Neural cell (in vitro differentiated cells): ENCODE measurements around the gene CACNA1S. TPM values are rescaled to one million over a fixed set of nuclear protein-coding genes. Genes with fewer than 3 reads are reported as not detected.

ENCODE experiments used
- H2AFZ ChIP-seq: fragments of 200-600, 300-800 bp; sonication (generic), shearing (Covaris generic); 2 replicates; pipeline ENCODE4 v1.6.0; 2014; ENCODE audit warnings: low read depth, mild to moderate bottlenecking, antibody characterized with exemption, low read length, moderate library complexity
- H3F3A ChIP-seq: fragments of 200-600 bp; shearing (Covaris generic); 2 replicates; pipeline ENCODE4 v1.6.1; 2016; ENCODE audit warnings: mild to moderate bottlenecking, moderate library complexity, mixed read lengths, antibody characterized with exemption, low read length; ENCODE audit not compliant: insufficient read depth, poor library complexity, severe bottlenecking
- H3K27ac ChIP-seq: fragments of 200-600, 300-800 bp; sonication (generic), shearing (Covaris generic); 2 replicates; pipeline ENCODE4 v1.5.1; 2014; ENCODE audit warnings: mild to moderate bottlenecking, low read length, moderate library complexity
- H3K27me3 ChIP-seq: fragments of 300-800, 200-600 bp; sonication (generic), shearing (Covaris generic); 2 replicates; pipeline ENCODE4 v1.6.0; 2014; ENCODE audit warnings: mild to moderate bottlenecking, low read depth, low read length, moderate library complexity; ENCODE audit not compliant: insufficient read depth
- H3K36me3 ChIP-seq: fragments of 300-800, 200-600 bp; sonication (generic), shearing (Covaris generic); 2 replicates; pipeline ENCODE4 v1.5.1; 2014; ENCODE audit warnings: mild to moderate bottlenecking, antibody characterized with exemption, low read length, moderate library complexity; ENCODE audit not compliant: insufficient read depth
- H3K4me2 ChIP-seq: fragments of 300-800, 200-600 bp; sonication (generic), shearing (Covaris generic); 2 replicates; pipeline ENCODE4 v1.6.0; 2014; ENCODE audit warnings: mild to moderate bottlenecking, low read length
- H3K4me3 ChIP-seq: fragments of 300-800, 200-600 bp; sonication (generic), shearing (Covaris generic); 2 replicates; pipeline ENCODE4 v1.5.1; 2014; ENCODE audit warnings: mild to moderate bottlenecking, low read length, moderate library complexity
- H3K79me2 ChIP-seq: fragments of 200-600 bp; shearing (Covaris generic); replicated peaks from 2 replicates; pipeline ENCODE4 v1.6.0; 2014; ENCODE audit warnings: mild to moderate bottlenecking, low read length, moderate library complexity; ENCODE audit not compliant: insufficient read depth
- H3K9ac ChIP-seq: fragments of 300-800, 200-600 bp; sonication (generic), shearing (Covaris generic); 2 replicates; pipeline ENCODE4 v1.6.1; 2016; ENCODE audit warnings: mild to moderate bottlenecking, low read length, mixed read lengths
- H3K9me2 ChIP-seq: fragments of 200-600 bp; shearing (Covaris generic); 2 replicates; pipeline ENCODE4 v1.6.1; 2016; ENCODE audit warnings: mild to moderate bottlenecking, low read length, mixed read lengths; ENCODE audit not compliant: insufficient read depth
- H3K9me3 ChIP-seq: fragments of 200-600, 300-800 bp; sonication (generic), shearing (Covaris generic); 2 replicates; pipeline ENCODE4 v1.6.1; 2016; ENCODE audit warnings: mild to moderate bottlenecking, mixed run types, low read length, moderate library complexity, mixed read lengths
- H4K20me1 ChIP-seq: fragments of 200-600 bp; shearing (Covaris generic); 2 replicates; pipeline ENCODE4 v1.6.1; 2016; ENCODE audit warnings: mild to moderate bottlenecking, mixed run types; ENCODE audit not compliant: insufficient read depth
- CTCF ChIP-seq: fragments of 450-650 bp; IDR thresholded peaks from 2 replicates; pipeline ENCODE4 v1.5.1; 2014; ENCODE audit warnings: antibody characterized with exemption, mild to moderate bottlenecking, moderate library complexity; ENCODE audit not compliant: poor library complexity, severe bottlenecking
- EP300 ChIP-seq: fragments of 450-650 bp; conservative IDR thresholded peaks from 2 replicates; pipeline ENCODE4 v1.6.1; 2014; ENCODE audit warnings: antibody characterized with exemption, mild to moderate bottlenecking, moderate library complexity; ENCODE audit not compliant: poor library complexity, severe bottlenecking
- EZH2 ChIP-seq: fragments of 200-600, 300-800 bp; shearing (Covaris generic), sonication (generic); IDR thresholded peaks from 2 replicates; pipeline ENCODE4 v1.6.1; 2014; ENCODE audit warnings: antibody characterized with exemption, low read length, borderline replicate concordance, mild to moderate bottlenecking; ENCODE audit not compliant: insufficient read depth, poor library complexity, severe bottlenecking
- MXI1 ChIP-seq: fragments of 450-650 bp; conservative IDR thresholded peaks from 2 replicates; pipeline ENCODE4 v1.6.1; 2014; ENCODE audit warnings: antibody characterized with exemption, mild to moderate bottlenecking; ENCODE audit not compliant: poor library complexity, severe bottlenecking
- POLR2AphosphoS5 ChIP-seq: IDR thresholded peaks from 2 replicates; pipeline ENCODE4 v1.6.1; 2012
- RAD21 ChIP-seq: fragments of 450-650 bp; conservative IDR thresholded peaks from 2 replicates; pipeline ENCODE4 v1.6.1; 2014; ENCODE audit warnings: antibody characterized with exemption, mild to moderate bottlenecking, moderate library complexity
- SMC3 ChIP-seq: fragments of 450-650 bp; conservative IDR thresholded peaks from 2 replicates; pipeline ENCODE4 v1.6.1; 2014; ENCODE audit warnings: antibody characterized with exemption, mild to moderate bottlenecking, moderate library complexity; ENCODE audit not compliant: poor library complexity
- TAF1 ChIP-seq: IDR thresholded peaks from 2 replicates; pipeline ENCODE4 v1.6.1; 2012; ENCODE audit warnings: low read depth
- polyA plus RNA-seq: library from polyadenylated mRNA; depleted of rRNA; stranded (reverse); fragments of >200 nt; gene quantifications from 2 replicates; pipeline ENCODE4 v1.2.3, GENCODE V29; 2014
- TF ChIP-seq, protein P1 (sequence below): IDR thresholded peaks from 2 replicates; pipeline ENCODE4 v1.6.1; 2012; ENCODE audit warnings: borderline replicate concordance

The CACNA1S gene
- polyA plus RNA-seq, 1 donor from 2014 or later, result 0.05 TPM

DNA sequence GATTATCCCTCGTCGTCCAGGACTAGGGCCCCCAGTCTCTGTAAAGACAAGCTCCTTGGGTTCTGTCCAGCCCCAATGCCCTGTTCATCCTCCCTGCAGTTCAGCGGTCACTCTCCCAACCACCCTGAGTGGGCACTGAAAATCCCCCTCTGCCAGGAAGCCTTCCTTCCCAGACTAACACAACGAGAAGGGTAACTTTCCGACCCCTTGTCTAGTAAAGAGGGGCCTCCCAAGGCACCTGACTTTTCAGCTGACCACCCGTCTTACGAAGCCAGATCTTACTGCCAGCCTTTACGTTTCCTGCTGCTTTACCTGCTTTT is 28.7 kb upstream of the CACNA1S start:
- H3F3A ChIP-seq, result no peaks in the 10 kb centered on the region
- TF ChIP-seq EZH2 (no peak), CTCF (no peak), RAD21 (no peak), TAF1 (no peak), EP300 (no peak), POLR2AphosphoS5 (no peak), MXI1 (no peak), SMC3 (no peak)
- TF ChIP-seq, protein P1, sequence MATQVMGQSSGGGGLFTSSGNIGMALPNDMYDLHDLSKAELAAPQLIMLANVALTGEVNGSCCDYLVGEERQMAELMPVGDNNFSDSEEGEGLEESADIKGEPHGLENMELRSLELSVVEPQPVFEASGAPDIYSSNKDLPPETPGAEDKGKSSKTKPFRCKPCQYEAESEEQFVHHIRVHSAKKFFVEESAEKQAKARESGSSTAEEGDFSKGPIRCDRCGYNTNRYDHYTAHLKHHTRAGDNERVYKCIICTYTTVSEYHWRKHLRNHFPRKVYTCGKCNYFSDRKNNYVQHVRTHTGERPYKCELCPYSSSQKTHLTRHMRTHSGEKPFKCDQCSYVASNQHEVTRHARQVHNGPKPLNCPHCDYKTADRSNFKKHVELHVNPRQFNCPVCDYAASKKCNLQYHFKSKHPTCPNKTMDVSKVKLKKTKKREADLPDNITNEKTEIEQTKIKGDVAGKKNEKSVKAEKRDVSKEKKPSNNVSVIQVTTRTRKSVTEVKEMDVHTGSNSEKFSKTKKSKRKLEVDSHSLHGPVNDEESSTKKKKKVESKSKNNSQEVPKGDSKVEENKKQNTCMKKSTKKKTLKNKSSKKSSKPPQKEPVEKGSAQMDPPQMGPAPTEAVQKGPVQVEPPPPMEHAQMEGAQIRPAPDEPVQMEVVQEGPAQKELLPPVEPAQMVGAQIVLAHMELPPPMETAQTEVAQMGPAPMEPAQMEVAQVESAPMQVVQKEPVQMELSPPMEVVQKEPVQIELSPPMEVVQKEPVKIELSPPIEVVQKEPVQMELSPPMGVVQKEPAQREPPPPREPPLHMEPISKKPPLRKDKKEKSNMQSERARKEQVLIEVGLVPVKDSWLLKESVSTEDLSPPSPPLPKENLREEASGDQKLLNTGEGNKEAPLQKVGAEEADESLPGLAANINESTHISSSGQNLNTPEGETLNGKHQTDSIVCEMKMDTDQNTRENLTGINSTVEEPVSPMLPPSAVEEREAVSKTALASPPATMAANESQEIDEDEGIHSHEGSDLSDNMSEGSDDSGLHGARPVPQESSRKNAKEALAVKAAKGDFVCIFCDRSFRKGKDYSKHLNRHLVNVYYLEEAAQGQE, result no peak
- H3K9ac ChIP-seq, result no peak overlapping the region
- no peak overlapping the region for H3K4me2 ChIP-seq
- no peaks in the 10 kb centered on the region for H3K79me2 ChIP-seq
- no peaks in the 10 kb centered on the region for H3K9me2 ChIP-seq
- H4K20me1 ChIP-seq, result no peaks in the 10 kb centered on the region
- no peaks in the 10 kb centered on the region for H3K9me3 ChIP-seq
- no peak overlapping the region for H3K4me3 ChIP-seq
- H2AFZ ChIP-seq, result no peak overlapping the region
- H3K27ac ChIP-seq, result no peak overlapping the region
- H3K27me3 ChIP-seq, result no peaks in the 10 kb centered on the region
- H3K36me3 ChIP-seq, result no peaks in the 10 kb centered on the region

DNA sequence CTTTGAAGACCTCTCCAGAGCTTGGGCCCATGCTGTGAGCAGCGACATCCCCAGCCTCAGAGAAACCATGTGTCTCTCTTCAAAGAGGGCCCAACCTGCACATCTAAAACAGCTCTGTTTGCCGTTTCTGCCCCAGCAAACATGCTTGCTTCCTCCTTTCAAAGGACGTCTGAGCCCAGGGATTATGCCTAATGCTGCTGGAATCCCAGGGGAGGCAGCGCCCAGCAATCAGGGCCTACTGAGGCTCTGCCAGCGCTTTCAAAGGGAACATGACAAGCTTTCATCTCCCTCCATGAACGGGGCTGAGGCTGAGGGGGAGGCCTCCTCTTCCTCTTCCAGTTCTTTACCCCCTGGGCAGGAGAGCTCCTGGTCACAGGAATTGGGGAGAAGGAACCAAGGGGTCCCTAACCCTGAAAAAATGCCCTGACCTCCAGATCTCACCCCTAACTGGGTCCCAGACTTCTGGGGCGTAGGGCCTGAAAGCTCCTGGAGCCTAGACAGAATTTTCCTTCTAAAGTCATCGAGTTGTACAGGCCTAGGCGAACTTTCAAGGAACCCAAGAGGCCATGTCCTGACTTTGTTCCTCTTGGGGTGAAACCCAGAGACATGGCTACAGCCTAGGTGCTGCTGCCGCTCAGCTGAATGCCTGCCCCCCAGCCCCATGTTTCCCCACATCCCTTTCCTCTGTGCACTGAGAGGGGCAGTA is 28.2 kb upstream of the CACNA1S start:
- no peak overlapping the region for H2AFZ ChIP-seq

More for the DNA sequence above, 28.2 kb upstream of the CACNA1S start:
- Histone ChIP-seq H3K4me2 (no peak overlapping the region), H3K4me3 (no peak overlapping the region), H3K9me3 (no peaks in the 10 kb centered on the region), H4K20me1 (no peaks in the 10 kb centered on the region), H3K27me3 (no peaks in the 10 kb centered on the region), H3F3A (no peaks in the 10 kb centered on the region), H3K9ac (no peak overlapping the region), H3K36me3 (no peaks in the 10 kb centered on the region), H3K79me2 (no peaks in the 10 kb centered on the region), H3K27ac (no peak overlapping the region), H3K9me2 (no peaks in the 10 kb centered on the region)
- no peak for TF ChIP-seq POLR2AphosphoS5
- TF ChIP-seq MXI1, result no peak
- TF ChIP-seq, protein P1, result no peak
